Common myeloid progenitor, CD34-positive (primary cell): ENCODE measurements around the gene KIAA0513.
A peak's percentile ranks its signal among the peaks of the same experiment; 100 is the strongest.

ENCODE experiments used
- CTCF ChIA-PET: fragments of 350-600 bp; sonication (Branson Sonifier 250); formaldehyde crosslinking; loops from one replicate; lab custom pipeline; 2021; ENCODE audit warnings: antibody characterized with exemption; lab: Charles Lee
- POLR2A ChIA-PET: fragments of 350-600 bp; sonication (Branson Sonifier 250); formaldehyde crosslinking; loops from one replicate; lab custom pipeline; 2021; ENCODE audit warnings: antibody characterized with exemption; lab: Charles Lee
- DNase-seq, 3 donors: peaks; one replicate each; pipeline versions ENCODE4 v3.0.0 to v3.0.0-alpha.2; 2013
- H3K27ac ChIP-seq, 2 experiments: 1 replicate in 1 of 2; 2 replicates in 1 of 2; pipeline ENCODE4 v1.7.0; 2013; ENCODE audit warnings: inconsistent platforms in 2 of 2, low read length in 2 of 2, mild to moderate bottlenecking in 2 of 2, low read depth in 1 of 2, moderate library complexity in 1 of 2; ENCODE audit not compliant: severe bottlenecking in 2 of 2, insufficient read depth in 1 of 2, poor library complexity in 1 of 2
- H3K27me3 ChIP-seq, 5 experiments: replicated peaks in 2 of 5; 1 replicate in 3 of 5; 2 replicates in 2 of 5; pipeline versions ENCODE4 v1.6.1 to v1.7.0; 2013; ENCODE audit warnings: low read length in 4 of 5, mild to moderate bottlenecking in 2 of 5, moderate library complexity in 2 of 5, inconsistent platforms in 1 of 5; ENCODE audit not compliant: insufficient read depth in 5 of 5, control insufficient read depth in 4 of 5
- H3K36me3 ChIP-seq, 4 experiments: 1 replicate in 2 of 4; 2 replicates in 2 of 4; pipeline versions ENCODE4 v1.6.1 to v1.7.0; 2013; ENCODE audit warnings: low read length in 3 of 4, control low read depth in 1 of 4, mild to moderate bottlenecking in 1 of 4; ENCODE audit not compliant: control insufficient read depth in 4 of 4, insufficient read depth in 4 of 4
- H3K4me1 ChIP-seq, 4 experiments: 1 replicate in 3 of 4; 2 replicates in 1 of 4; pipeline versions ENCODE4 v1.6.1 to v1.7.1; 2013; ENCODE audit warnings: low read length in 3 of 4, mild to moderate bottlenecking in 3 of 4, control low read depth in 1 of 4, inconsistent platforms in 1 of 4, moderate library complexity in 1 of 4; ENCODE audit not compliant: control insufficient read depth in 4 of 4, insufficient read depth in 4 of 4; ENCODE audit errors: control extremely low read depth in 1 of 4
- H3K4me3 ChIP-seq, 7 experiments: 1 replicate in 4 of 7; 2 replicates in 3 of 7; pipeline versions ENCODE4 v1.5.1 to v1.7.0; 2013; ENCODE audit warnings: mild to moderate bottlenecking in 7 of 7, low read length in 6 of 7, moderate library complexity in 6 of 7, inconsistent platforms in 2 of 7, low read depth in 2 of 7, control low read depth in 1 of 7; ENCODE audit not compliant: insufficient read depth in 4 of 7, control insufficient read depth in 1 of 7; ENCODE audit errors: extremely low read depth in 1 of 7
- H3K9me3 ChIP-seq, 5 experiments: 1 replicate in 4 of 5; 2 replicates in 1 of 5; pipeline versions ENCODE4 v1.6.1 to v1.7.1; 2013; ENCODE audit warnings: low read length in 4 of 5, mild to moderate bottlenecking in 2 of 5, inconsistent platforms in 1 of 5, low read depth in 1 of 5, moderate library complexity in 1 of 5; ENCODE audit not compliant: control insufficient read depth in 4 of 5, insufficient read depth in 2 of 5; ENCODE audit errors: control extremely low read depth in 1 of 5
- WGBS: methylation state at CpG from one replicate; pipeline ENCODE4 v1.1.5; 2013; ENCODE audit not compliant: insufficient coverage; 5-methylcytosine and 5-hydroxymethylcytosine counted together

Gene KIAA0513

DNA sequence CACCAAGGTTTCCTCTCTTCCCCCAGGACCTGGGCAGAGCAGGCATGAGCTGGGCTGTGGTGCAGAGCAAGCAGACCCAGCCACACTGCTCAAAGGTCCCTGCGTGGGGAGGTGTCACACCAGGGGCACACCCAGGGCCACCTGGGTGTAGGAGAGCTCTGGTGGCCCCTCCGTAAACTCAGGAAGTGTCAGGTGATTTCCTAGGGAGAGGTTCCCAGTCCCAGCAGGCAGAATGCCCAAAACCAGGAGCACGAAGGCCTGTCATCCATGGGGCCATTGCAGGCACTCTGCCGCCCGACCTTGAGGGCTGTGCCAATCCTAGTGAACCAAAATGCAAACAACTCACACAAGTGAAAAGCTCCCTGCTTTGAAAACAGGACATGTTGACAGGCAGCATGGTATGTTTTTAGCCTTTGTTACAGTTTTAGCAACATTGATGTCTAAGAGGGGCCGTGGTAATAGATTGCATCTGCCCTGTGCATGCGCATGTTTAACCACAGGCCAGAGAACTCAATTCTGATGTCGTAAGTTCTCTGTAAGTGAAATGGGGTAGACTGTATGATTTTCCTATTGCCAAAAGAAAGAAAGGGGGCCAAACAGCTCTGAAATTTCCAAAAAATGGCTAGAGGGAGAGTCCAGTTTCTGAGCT, 63.4 kb downstream of the KIAA0513 start:
- H3K4me3 ChIP-seq, result no peak overlapping the region
- no peaks in the 10 kb centered on the region for H3K9me3 ChIP-seq
- POLR2A ChIA-PET, result no interaction called here
- WGBS, result 87% methylated on average over 5 of the region's 8 CpGs
- no peaks in the 10 kb centered on the region for H3K36me3 ChIP-seq
- peaks cover 0 to 27% (median 6%) of the 10 kb centered on the region in 4 experiments for H3K4me1 ChIP-seq
- no peaks in the 10 kb centered on the region for H3K27me3 ChIP-seq
- peak in 1 of 3 donors; percentile 36 for DNase-seq
- CTCF ChIA-PET, result interaction anchor here (0.8 to 2.3 kb wide), 9 partner anchors 10 to 120 kb away, joined by 3 to 7 read pairs (median 4); partner anchors contain the start of gene KIAA0513
- no peak overlapping the region for H3K27ac ChIP-seq

DNA sequence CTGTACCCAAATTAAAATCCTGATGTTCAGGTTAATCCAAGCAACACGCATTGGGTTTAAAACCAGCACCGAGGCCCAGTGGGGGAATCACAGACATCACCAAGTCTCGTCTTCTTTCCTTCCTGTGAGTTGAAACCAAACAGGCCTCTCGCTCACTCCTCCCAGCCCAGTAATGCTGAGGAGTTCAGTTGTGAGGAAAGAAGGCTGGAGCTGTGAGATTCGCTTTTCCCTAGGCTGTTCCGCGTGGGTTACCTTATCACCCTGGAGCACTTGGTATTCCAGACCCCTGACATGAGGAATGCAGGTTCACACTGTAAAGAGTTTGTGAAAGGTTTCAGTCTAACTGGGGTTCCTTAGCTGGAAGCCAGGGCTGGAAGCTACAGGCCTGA, 63.9 kb downstream of the KIAA0513 start:
- no peak for DNase-seq
- WGBS, result 73% methylated on average over 3 of the region's 7 CpGs
- Histone ChIP-seq H3K36me3 (no peaks in the 10 kb centered on the region), H3K27ac (no peak overlapping the region), H3K4me3 (no peak overlapping the region), H3K4me1 (peaks cover 0 to 25% (median 5%) of the 10 kb centered on the region in 4 experiments), H3K9me3 (no peaks in the 10 kb centered on the region), H3K27me3 (no peaks in the 10 kb centered on the region)
- ChIA-PET CTCF (interaction anchor here (0.8 to 2.3 kb wide), 7 partner anchors 9 to 120 kb away, joined by 3 to 7 read pairs (median 6); partner anchors contain the start of gene KIAA0513), POLR2A (no interaction called here)

DNA sequence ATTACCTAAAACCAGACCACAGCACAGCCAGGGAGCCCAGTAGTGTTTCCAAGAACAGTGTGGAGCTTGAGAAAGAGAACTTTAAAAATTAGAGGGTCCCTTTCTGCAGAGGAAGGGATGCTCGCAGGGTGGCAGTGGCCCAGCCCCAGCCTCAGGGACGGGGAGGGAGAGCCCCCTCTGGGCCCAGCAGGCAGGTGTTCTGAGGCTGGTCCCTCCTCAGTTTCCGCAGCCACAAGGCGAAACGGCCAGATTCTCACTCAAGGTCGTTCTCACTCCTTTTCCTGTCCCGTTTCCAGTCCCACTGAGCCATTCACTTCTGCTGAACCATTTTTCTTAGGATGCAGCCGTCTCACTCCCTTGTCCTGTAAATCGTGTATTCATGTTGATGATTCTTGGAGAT, 64.7 kb downstream of the KIAA0513 start:
- H3K4me3 ChIP-seq, result no peak overlapping the region
- H3K4me1 ChIP-seq, result peaks cover 0 to 20% (median 2%) of the 10 kb centered on the region in 4 experiments
- CTCF ChIA-PET, result interaction anchor here (1.3 to 1.7 kb wide), 3 partner anchors 9 to 110 kb away, joined by 6 to 7 read pairs (median 6); no protein-coding TSS in a partner anchor
- no peaks in the 10 kb centered on the region for H3K36me3 ChIP-seq
- WGBS, result 94% methylated on average over 8 of the region's 9 CpGs
- no peaks in the 10 kb centered on the region for H3K27me3 ChIP-seq
- no peak overlapping the region for H3K27ac ChIP-seq
- DNase-seq, result no peak
- POLR2A ChIA-PET, result interaction anchor here (0.6 kb wide), 1 partner anchor 30 kb away, joined by 4 read pairs; no protein-coding TSS in a partner anchor
- H3K9me3 ChIP-seq, result no peaks in the 10 kb centered on the region

DNA sequence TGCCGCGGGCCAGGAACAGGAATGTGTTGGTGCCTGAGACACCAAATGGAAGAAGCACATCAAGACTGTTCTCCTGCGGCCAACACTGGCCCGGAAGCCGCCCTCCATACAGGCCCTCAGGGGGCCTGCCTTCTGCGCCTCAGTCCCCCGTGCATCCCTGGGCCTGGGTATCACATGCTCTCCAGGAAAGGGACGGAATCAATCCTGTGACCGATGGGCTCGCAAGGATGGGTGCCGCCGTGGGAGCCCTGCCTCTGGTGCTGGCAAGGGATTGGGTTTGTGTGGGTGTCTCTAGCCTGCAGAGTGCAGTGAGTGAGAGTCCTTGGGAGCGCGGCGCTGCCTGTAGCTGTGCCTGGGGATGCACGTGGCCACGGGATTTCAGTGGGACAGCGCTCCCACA, 65.3 kb downstream of the KIAA0513 start:
- no peak overlapping the region for H3K4me3 ChIP-seq
- ChIA-PET POLR2A (no interaction called here), CTCF (no interaction called here)
- peaks cover 0 to 20% (median 2%) of the 10 kb centered on the region in 4 experiments for H3K4me1 ChIP-seq
- no peak overlapping the region for H3K27ac ChIP-seq
- no peak for DNase-seq
- H3K36me3 ChIP-seq, result no peaks in the 10 kb centered on the region
- no peaks in the 10 kb centered on the region for H3K27me3 ChIP-seq
- no peaks in the 10 kb centered on the region for H3K9me3 ChIP-seq
- 93% methylated on average over 12 of the region's 18 CpGs for WGBS

DNA sequence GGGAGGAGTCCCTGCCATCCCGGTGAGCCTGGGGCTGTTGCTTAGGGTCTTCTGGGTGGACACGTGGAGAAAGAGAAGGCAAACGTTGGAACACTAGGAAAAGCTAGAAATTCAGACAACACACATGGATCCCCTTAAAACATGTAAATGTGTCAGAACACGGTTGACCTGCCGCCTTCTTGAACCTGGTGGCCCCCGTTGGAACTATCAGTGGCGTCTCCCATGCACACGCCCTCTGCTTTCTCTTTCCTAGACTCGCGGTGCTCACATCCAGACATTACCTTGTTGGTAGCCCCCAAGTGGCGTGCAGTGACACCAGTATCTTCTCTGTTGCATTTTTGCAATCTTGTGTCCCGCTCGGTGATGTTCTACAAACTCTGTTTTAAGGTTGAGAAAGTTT, 66.1 kb downstream of the KIAA0513 start:
- no peaks in the 10 kb centered on the region for H3K27me3 ChIP-seq
- ChIA-PET CTCF (no interaction called here), POLR2A (no interaction called here)
- H3K9me3 ChIP-seq, result no peaks in the 10 kb centered on the region
- H3K36me3 ChIP-seq, result no peaks in the 10 kb centered on the region
- 93% methylated on average over 12 of the region's 13 CpGs for WGBS
- H3K4me3 ChIP-seq, result no peak overlapping the region
- H3K27ac ChIP-seq, result no peak overlapping the region
- DNase-seq, result no peak
- peaks cover 0 to 20% (median 2%) of the 10 kb centered on the region in 4 experiments for H3K4me1 ChIP-seq

DNA sequence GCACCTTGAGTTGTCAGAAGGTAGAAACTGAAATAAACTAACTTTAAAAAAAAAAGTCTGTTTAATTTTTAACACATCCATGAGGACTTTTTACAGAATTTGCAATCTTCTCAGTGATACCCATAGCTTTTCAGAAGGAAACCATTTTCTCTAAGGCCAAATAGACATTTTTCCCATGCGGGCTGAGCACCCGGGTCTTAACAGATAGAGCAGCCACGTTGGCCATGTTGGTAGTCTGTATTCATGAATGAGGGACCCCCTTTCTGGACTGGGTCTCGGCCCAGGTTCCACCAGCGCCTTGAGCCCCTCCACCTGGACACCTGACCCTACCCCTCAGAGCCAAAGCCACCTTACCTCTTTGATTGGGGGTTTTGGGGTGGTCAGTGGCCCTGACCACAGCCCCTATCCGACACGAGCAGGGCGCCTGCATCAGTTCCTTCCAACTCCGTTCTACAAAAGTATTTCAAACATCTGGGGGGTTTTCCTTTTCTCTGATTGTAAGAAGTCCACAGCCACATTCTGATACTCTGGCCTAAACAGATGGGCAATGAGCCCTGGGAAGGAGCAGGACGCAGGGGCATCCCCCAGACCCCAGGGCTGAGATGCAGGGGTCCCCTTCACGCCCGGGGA, 66.7 kb downstream of the KIAA0513 start:
- H3K4me3 ChIP-seq, result no peak overlapping the region
- ChIA-PET POLR2A (no interaction called here), CTCF (interaction anchor here (0.6 kb wide), 1 partner anchor 240 kb away, joined by 4 read pairs; no protein-coding TSS in a partner anchor)
- H3K4me1 ChIP-seq, result peaks cover 0 to 18% (median 2%) of the 10 kb centered on the region in 4 experiments
- no peaks in the 10 kb centered on the region for H3K36me3 ChIP-seq
- no peaks in the 10 kb centered on the region for H3K27me3 ChIP-seq
- no peak overlapping the region for H3K27ac ChIP-seq
- DNase-seq, result no peak
- WGBS, result 99% methylated on average over 10 of the region's 12 CpGs
- no peaks in the 10 kb centered on the region for H3K9me3 ChIP-seq

DNA sequence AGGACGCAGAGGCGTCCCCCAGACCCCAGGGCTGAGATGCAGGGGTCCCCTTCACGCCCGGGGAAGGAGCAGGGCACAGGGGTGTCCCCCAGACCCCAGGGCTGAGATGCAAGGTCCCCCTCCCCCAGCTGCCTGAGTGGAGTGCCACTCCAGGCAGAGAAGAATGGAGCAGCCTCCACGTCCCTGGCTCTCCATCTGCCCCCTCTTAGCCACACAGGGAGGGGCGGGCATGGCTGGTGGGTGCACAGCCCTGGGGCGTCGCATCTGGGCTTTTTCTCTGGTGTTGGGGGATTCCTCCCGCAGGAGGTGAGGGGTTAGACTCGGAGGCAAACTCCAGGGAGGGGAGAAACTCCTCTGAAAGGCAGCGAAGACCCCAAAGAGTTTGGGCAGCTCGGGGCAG, 67.2 kb downstream of the KIAA0513 start:
- ChIA-PET CTCF (no interaction called here), POLR2A (no interaction called here)
- WGBS, result 94% methylated on average over 10 of the region's 12 CpGs
- Histone ChIP-seq H3K27ac (no peak overlapping the region), H3K4me1 (peaks cover 0 to 18% (median 2%) of the 10 kb centered on the region in 4 experiments), H3K36me3 (no peaks in the 10 kb centered on the region), H3K27me3 (no peaks in the 10 kb centered on the region), H3K4me3 (no peak overlapping the region), H3K9me3 (no peaks in the 10 kb centered on the region)
- DNase-seq, result no peak
